K562 (cell line): ENCODE data around the gene CRACR2B. TPM values are rescaled to one million over a fixed set of nuclear protein-coding genes. Genes with fewer than 3 reads are reported as not detected.

Source experiments
- ATAC-seq: fragments of 200-7000 bp; cut with Tn5 transposase; 3 replicates; pipeline ENCODE4 v1.9.1; 2020; ENCODE audit warnings: moderate library complexity
- BruUV-seq: library from RNA; stranded (reverse); fragments of 400-500 nt; replicated peaks from 2 replicates; lab custom pipeline; 2021; lab: Mats Ljungman, UMichigan
- CTCF ChIA-PET: fragments of 300-600 bp; formaldehyde crosslinking; extraction: SDS; loops from one replicate; lab custom pipeline; 2021; ENCODE audit warnings: low intra/inter-chr PET ratio; lab: Yijun Ruan, JAX
- POLR2A ChIA-PET: fragments of 300-600, 350-650 bp; sonication (Branson Sonifier 250); formaldehyde crosslinking; extraction: SDS; loops from one replicate; lab custom pipeline; 2021; ENCODE audit warnings: antibody characterized with exemption, inconsistent platforms; lab: Yijun Ruan, JAX
- DNase-seq, 4 experiments: peaks; one replicate each; pipeline versions ENCODE4 v3.0.0 to v3.0.0-alpha.2; 2011 to 2018; ENCODE audit warnings: low spot score in 3 of 4, mixed read lengths in 3 of 4; ENCODE audit errors: extremely low read depth in 1 of 4
- FAIRE-seq: peaks from 2 replicates; lab custom pipeline; 2011; peaks lifted over from hg19 to GRCh38; lab: Jason Lieb, UNC
- H2AFZ ChIP-seq: 2 replicates; pipeline ENCODE4 v1.6.0; 2011; ENCODE audit warnings: low read depth, low read length, control low read depth, inconsistent platforms
- H3K27ac ChIP-seq: fragments of 200-600 bp; 3 replicates; pipeline ENCODE4 v1.8.0; 2011; ENCODE audit warnings: low read depth, mild to moderate bottlenecking, control low read depth, inconsistent platforms, low read length, moderate library complexity, mixed read lengths; ENCODE audit errors: extremely low read depth
- H3K27me3 ChIP-seq, 2 experiments: fragments of 300-600 bp in 1 of 2; 2 replicates in 1 of 2; 3 replicates in 1 of 2; pipeline versions ENCODE4 v1.6.0 to v1.8.0; 2011; ENCODE audit warnings: inconsistent platforms in 2 of 2, low read length in 2 of 2, mild to moderate bottlenecking in 1 of 2, mixed read lengths in 1 of 2, moderate library complexity in 1 of 2; ENCODE audit not compliant: control insufficient read depth in 2 of 2, insufficient read depth in 2 of 2
- H3K36me3 ChIP-seq: fragments of 300-600 bp; 3 replicates; pipeline ENCODE4 v1.8.0; 2011; ENCODE audit warnings: mild to moderate bottlenecking, low read length, inconsistent platforms; ENCODE audit not compliant: control insufficient read depth, insufficient read depth
- H3K4me1 ChIP-seq, 2 experiments: fragments of 200-600 bp in 1 of 2; replicated peaks in 1 of 2; 2 replicates in 1 of 2; 3 replicates in 1 of 2; pipeline versions ENCODE4 v1.5.1 to v1.8.0; 2011; ENCODE audit warnings: inconsistent platforms in 2 of 2, low read length in 2 of 2, mild to moderate bottlenecking in 1 of 2, mixed read lengths in 1 of 2, moderate library complexity in 1 of 2; ENCODE audit not compliant: control insufficient read depth in 2 of 2, insufficient read depth in 2 of 2
- H3K4me2 ChIP-seq: 2 replicates; pipeline ENCODE4 v1.6.1; 2011; ENCODE audit warnings: low read length, control low read depth, inconsistent platforms, mixed read lengths; ENCODE audit not compliant: insufficient read depth
- H3K4me3 ChIP-seq: fragments of 200-600 bp; sonication (generic), shearing (Covaris generic); 2 replicates; pipeline ENCODE4 v1.5.1; 2016; ENCODE audit warnings: control low read depth, inconsistent platforms
- H3K79me2 ChIP-seq: fragments of 200-600 bp; 3 replicates; pipeline ENCODE4 v1.8.0; 2011; ENCODE audit warnings: low read length, inconsistent platforms; ENCODE audit not compliant: control insufficient read depth, insufficient read depth
- H3K9ac ChIP-seq, 2 experiments: 2 replicates each; pipeline versions ENCODE4 v1.6.0 to v1.6.1; 2011; ENCODE audit warnings: low read depth in 2 of 2, low read length in 2 of 2, control low read depth in 1 of 2, inconsistent platforms in 1 of 2, mild to moderate bottlenecking in 1 of 2, mixed read lengths in 1 of 2; ENCODE audit not compliant: insufficient read depth in 1 of 2
- H3K9me1 ChIP-seq: one replicate; pipeline ENCODE4 v1.6.0; 2011; ENCODE audit warnings: inconsistent platforms, mild to moderate bottlenecking, low read length, moderate library complexity; ENCODE audit not compliant: control insufficient read depth, insufficient read depth
- H3K9me3 ChIP-seq: replicated peaks from 2 replicates; pipeline ENCODE4 v1.5.1; 2011; ENCODE audit warnings: low read depth, low read length, inconsistent platforms; ENCODE audit not compliant: control insufficient read depth, insufficient read depth
- H4K20me1 ChIP-seq: replicated peaks from 2 replicates; pipeline ENCODE4 v1.6.1; 2011; ENCODE audit warnings: low read length, inconsistent platforms, mixed read lengths; ENCODE audit not compliant: control insufficient read depth, insufficient read depth
- CXXC5 ChIP-seq: fragments of 250-450 bp; sonication (Bioruptor Pico); IDR thresholded peaks from 2 replicates; pipeline ENCODE4 v1.8.0; 2022; ENCODE audit warnings: inconsistent platforms, mild to moderate bottlenecking, moderate library complexity
- E2F5 ChIP-seq: sonication (generic); formaldehyde crosslinking; IDR thresholded peaks from 2 replicates; pipeline ENCODE4 v1.8.0; 2022; ENCODE audit warnings: mild to moderate bottlenecking, missing genetic modification reagents
- GABPB2 ChIP-seq: fragments of 250-450 bp; sonication (Bioruptor Pico); conservative IDR thresholded peaks from 2 replicates; pipeline ENCODE4 v1.5.1; 2021; ENCODE audit warnings: mild to moderate bottlenecking
- HNRNPLL ChIP-seq: fragments of 200-400 bp; formaldehyde crosslinking; IDR thresholded peaks from 2 replicates; pipeline ENCODE4 v1.6.1; 2017; ENCODE audit warnings: low read length, low read depth, mild to moderate bottlenecking; ENCODE audit not compliant: poor library complexity, severe bottlenecking
- KDM2B ChIP-seq: fragments of 250-450 bp; sonication (Bioruptor Pico); IDR thresholded peaks from 2 replicates; pipeline ENCODE4 v1.8.0; 2021; ENCODE audit warnings: mild to moderate bottlenecking, moderate library complexity
- PML ChIP-seq: IDR thresholded peaks from 2 replicates; pipeline ENCODE4 v1.6.1; 2012; ENCODE audit warnings: low read length, inconsistent platforms
- POLR2AphosphoS5 ChIP-seq: IDR thresholded peaks from 2 replicates; pipeline ENCODE4 v1.6.1; 2011; ENCODE audit warnings: mild to moderate bottlenecking, low read depth, low read length, moderate library complexity; ENCODE audit not compliant: control insufficient read depth, insufficient read depth
- SP1 ChIP-seq: sonication (generic); formaldehyde crosslinking; IDR thresholded peaks from 2 replicates; pipeline ENCODE4 v1.8.1; 2022; ENCODE audit warnings: mild to moderate bottlenecking, missing genetic modification reagents
- THRB ChIP-seq: fragments of 450-650 bp; formaldehyde crosslinking; conservative IDR thresholded peaks from 2 replicates; pipeline ENCODE4 v1.4.0; 2022; ENCODE audit warnings: mild to moderate bottlenecking, missing genetic modification characterization
- TSHZ1 ChIP-seq: fragments of 250-450 bp; sonication (Bioruptor Pico); IDR thresholded peaks from 2 replicates; pipeline ENCODE4 v1.4.0; 2020; ENCODE audit warnings: mild to moderate bottlenecking, moderate library complexity
- ZNF121 ChIP-seq: sonication (generic); formaldehyde crosslinking; conservative IDR thresholded peaks from 2 replicates; pipeline ENCODE4 v1.8.0; 2022; ENCODE audit warnings: missing genetic modification reagents
- ZNF253 ChIP-seq: fragments of 250-450 bp; sonication (Bioruptor Pico); conservative IDR thresholded peaks from 2 replicates; pipeline ENCODE4 v1.6.1; 2021; ENCODE audit warnings: mild to moderate bottlenecking
- WGBS: fragments of 100-300 bp; shearing (Covaris generic); methylation state at CpG from one replicate; pipeline ENCODE4 v1.1.6; 2016; ENCODE audit warnings: low coverage, mixed read lengths; ENCODE audit not compliant: insufficient coverage; ENCODE audit errors: missing lambda C conversion rate; 5-methylcytosine and 5-hydroxymethylcytosine counted together
- in situ Hi-C: fragments of 300-500 bp; cut with MboI; formaldehyde crosslinking; loops from 4 replicates; pipeline ENCODE4 v1.15.0; 2018; ENCODE audit warnings: inconsistent platforms, mixed read lengths
- intact Hi-C: fragments of 100-400 bp; cut with micrococcal nuclease; formaldehyde crosslinking; loops from 2 replicates; pipeline ENCODE4 v1.14.2; 2022
- polyA plus RNA-seq, 8 experiments: library from polyadenylated mRNA; depleted of rRNA in 4 of 8; stranded (reverse) in 5 of 8; unstranded in 3 of 8; fragments of >200 nt; fragmentation: Nextera tagmentation in 2 of 8; fragmentation: Illumina TruSeq in 1 of 8; extraction: Ambion mirVana in 2 of 8; extraction: Trizol in 1 of 8; gene quantifications; 2 replicates each; pipeline versions ENCODE4 v1.2.1 to v1.2.3, GENCODE V29; 2011 to 2014; ENCODE audit warnings: inconsistent platforms in 1 of 8, missing spikeins in 1 of 8
- total RNA-seq, 7 experiments: library from RNA; depleted of rRNA in 6 of 7; stranded (reverse); fragments of >200 nt in 6 of 7; fragmentation: Illumina TruSeq in 2 of 7; extraction: Trizol in 2 of 7; gene quantifications; 2 replicates each; pipeline versions ENCODE4 v1.2.1 to v1.2.3, GENCODE V29; 2011 to 2021; ENCODE audit warnings: low replicate concordance in 1 of 7
- TF ChIP-seq, protein P1 (sequence below): fragments of 450-650 bp; IDR thresholded peaks from 2 replicates; pipeline ENCODE4 v1.6.1; 2017; ENCODE audit warnings: antibody characterized with exemption

The CRACR2B gene
- total and polyA plus RNA-seq, 9 of the 15 experiments (the other 6 are each of a cell fraction or from before 2014, with no cell fraction given) = 0.10 to 51.0 (median 6.0) TPM

DNA sequence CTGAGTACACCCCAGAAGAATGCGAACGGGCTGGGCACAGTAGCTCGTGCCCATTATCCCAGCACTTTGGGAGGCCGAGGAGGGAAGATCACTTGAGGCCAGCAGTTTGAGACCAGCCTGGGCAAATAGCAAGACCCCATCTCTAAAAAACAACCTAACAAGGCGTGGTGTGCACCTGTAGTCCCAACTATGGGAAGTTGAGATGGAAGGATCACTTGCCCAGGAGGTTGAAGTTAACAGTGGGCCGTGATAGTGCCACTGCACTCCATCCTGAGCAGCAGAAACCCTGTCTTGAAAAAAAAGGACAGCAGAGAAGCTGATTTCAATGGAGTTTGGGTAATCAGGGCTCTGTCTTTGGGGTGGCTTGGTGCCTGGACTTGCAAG is 14.7 kb upstream of the CRACR2B start:
- FAIRE-seq (no peak), ATAC-seq (no peak), DNase-seq (no peak)
- peaks cover 3% of the 10 kb centered on the region for H3K9me1 ChIP-seq
- TF ChIP-seq TSHZ1 (CRISPR knock-in tag) (no peak), THRB (CRISPR knock-in tag) (0 out of 2 replicates have a peak, but pooled peaks have one; percentile 3), CXXC5 (CRISPR knock-in tag) (no peak), SP1 (CRISPR knock-in tag) (0 out of 2 replicates have a peak, but pooled peaks have one; percentile 4), ZNF121 (peak; percentile 97), PML (0 out of 2 replicates have a peak, but pooled peaks have one; percentile 41), GABPB2 (CRISPR knock-in tag) (peak; percentile 70; the same call in 1 of the 2 replicates), KDM2B (no peak), POLR2AphosphoS5 (peak; percentile 49; the same call in 1 of the 2 replicates), ZNF253 (CRISPR knock-in tag) (peak; percentile 67; the same call in 1 of the 2 replicates), HNRNPLL (no peak), E2F5 (CRISPR knock-in tag) (peak; percentile 79)
- TF ChIP-seq, protein P1, sequence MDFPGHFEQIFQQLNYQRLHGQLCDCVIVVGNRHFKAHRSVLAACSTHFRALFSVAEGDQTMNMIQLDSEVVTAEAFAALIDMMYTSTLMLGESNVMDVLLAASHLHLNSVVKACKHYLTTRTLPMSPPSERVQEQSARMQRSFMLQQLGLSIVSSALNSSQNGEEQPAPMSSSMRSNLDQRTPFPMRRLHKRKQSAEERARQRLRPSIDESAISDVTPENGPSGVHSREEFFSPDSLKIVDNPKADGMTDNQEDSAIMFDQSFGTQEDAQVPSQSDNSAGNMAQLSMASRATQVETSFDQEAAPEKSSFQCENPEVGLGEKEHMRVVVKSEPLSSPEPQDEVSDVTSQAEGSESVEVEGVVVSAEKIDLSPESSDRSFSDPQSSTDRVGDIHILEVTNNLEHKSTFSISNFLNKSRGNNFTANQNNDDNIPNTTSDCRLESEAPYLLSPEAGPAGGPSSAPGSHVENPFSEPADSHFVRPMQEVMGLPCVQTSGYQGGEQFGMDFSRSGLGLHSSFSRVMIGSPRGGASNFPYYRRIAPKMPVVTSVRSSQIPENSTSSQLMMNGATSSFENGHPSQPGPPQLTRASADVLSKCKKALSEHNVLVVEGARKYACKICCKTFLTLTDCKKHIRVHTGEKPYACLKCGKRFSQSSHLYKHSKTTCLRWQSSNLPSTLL = no peak
- peaks cover 56% of the 10 kb centered on the region for H3K79me2 ChIP-seq
- no peak overlapping the region for H3K4me3 ChIP-seq
- intact Hi-C loops = no loop called here
- no peaks in the 10 kb centered on the region for H3K9me3 ChIP-seq
- H4K20me1 ChIP-seq = peaks cover 24% of the 10 kb centered on the region
- no TSS peak for BruUV-seq
- H3K27me3 ChIP-seq = no peaks in the 10 kb centered on the region
- 91% methylated on average over 6 of the region's 6 CpGs for WGBS
- no peak overlapping the region for H2AFZ ChIP-seq
- H3K4me2 ChIP-seq = no peak overlapping the region
- in situ Hi-C loops = no loop called here
- H3K9ac ChIP-seq = peak overlapping the region in 1 of 2 experiments; percentile 84; a peak in 2 of 4 replicates
- H3K36me3 ChIP-seq = peaks cover 48% of the 10 kb centered on the region
- H3K27ac ChIP-seq = peak overlapping the region; percentile 39
- POLR2A ChIA-PET = interaction anchor here (0.6 to 2.5 kb wide), 4 partner anchors 9 to 62 kb away, joined by 3 to 12 read pairs (median 4); no protein-coding TSS in a partner anchor
- CTCF ChIA-PET = no interaction called here
- peaks cover 14 to 46% of the 10 kb centered on the region in 2 experiments; a peak in 4 of 5 replicates for H3K4me1 ChIP-seq
